Glomerular visceral epithelial cell (primary cell): ENCODE results near the gene CACNA1I.
"Not testable (repeated sequence)": the region's sequence is repeated elsewhere in the genome, so short reads cannot be mapped to it uniquely, and the experiment has no call there.

ENCODE experiments used
- DNase-seq: peaks from one replicate; pipeline ENCODE4 v3.0.0-alpha.2; 2016; ENCODE audit errors: extremely low spot score

Gene CACNA1I

DNA sequence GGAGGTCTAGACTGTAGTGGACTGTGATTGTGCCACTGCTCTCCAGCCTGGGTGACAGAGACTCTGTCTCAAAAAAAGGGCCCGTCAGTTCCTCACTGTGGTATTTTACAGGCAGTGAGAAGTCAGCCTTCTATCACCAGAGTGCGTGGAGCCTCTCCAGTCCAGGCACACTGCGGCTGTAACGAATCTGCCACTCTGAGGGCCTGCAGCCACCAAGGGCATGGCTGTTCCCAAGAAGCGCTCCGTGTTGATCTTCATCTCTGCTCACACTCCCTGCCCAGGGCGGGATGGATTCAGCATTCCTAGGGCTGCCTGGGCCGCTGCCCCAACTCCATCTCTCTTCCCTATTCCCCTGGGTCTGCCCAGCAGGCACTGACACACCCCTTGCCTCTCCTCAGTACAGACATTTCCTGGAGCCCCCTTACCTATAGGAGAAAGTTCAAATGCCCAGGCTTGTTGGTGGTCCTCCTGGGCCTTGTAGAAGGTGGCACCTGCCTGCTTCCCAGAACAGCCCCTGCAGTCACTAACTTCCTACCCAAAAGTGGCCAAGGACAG is 148.4 kb downstream of the CACNA1I start:
- no peak for DNase-seq

DNA sequence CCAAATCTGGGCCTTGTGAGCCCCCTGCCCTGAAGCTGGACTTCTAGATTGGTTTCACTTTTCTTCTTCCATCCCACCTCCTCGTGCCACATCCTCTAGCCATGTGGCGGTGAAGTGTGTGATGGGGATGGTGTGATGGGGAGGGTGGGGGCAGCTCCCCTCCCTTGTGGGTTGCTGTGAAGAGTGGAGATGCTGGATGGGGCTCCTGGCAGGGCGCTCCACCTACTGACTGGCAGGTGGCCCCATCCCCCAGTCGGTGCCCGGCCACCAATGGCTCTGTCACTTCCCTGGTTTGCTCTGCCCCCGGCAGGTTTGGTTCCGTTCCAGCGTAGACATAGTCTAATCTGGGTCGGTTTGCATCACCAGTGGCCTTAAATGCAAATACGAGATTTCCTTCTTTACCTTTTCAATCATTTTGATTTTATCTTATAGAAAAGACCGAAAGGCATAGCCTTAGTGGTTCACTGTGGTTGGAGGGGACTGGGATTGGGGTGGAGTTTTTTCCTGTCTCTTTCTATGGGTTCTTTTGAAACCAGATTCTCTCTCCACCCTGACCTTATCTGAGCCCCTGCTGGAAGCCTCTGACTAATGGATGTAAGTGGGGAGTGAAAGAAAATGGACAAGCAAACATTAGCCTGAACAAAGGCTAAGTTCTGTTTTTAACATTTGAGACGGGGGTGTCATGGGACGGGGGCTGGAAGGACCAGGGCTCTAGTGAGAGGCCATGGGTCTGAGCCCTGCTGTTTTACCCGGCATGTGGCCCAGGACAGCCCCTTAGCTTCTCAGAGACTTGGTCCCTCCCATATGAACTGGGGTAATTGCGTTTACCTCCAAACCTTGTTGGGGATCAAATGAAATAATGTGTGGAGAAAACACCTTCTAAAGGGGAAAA is 149.3 kb downstream of the CACNA1I start:
- no peak for DNase-seq

DNA sequence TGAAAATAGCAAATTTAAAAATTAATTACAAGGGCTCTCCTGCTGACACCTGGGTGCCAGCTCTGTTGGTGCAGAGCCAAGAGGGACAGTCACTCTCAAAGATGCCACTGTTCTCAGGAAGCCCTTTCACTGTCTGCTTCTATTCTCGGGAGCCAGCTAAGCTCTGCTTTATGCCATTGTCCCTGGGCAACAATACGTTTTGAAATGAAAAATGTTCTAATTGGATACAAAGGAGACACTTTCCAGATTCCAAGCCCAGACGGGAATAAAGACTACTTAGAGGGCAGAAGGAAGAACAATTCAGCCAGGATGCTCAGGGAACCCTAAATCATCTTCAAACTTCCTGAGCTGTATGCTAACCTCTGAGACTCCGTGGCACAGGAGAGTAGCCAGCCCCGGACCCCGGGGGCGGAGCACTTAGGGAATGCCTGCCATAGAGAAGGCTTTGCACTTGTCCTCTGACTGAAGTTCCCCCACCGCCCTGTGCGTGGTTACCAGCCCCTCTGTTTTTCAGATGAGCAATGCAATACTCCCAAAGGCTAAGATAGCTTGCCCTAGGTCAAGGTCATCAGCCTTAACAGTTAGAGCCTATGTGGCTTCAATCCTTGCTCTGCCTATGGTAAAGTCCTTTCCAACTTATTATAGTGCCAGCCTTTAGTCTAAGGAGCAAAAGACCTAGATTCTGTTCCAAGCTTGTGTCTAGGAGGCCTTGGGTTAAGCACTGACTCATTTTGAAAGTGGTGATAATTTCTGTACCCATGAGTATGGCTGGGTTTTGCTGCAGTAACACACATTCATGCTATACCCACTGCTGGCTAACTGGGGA is 150.9 kb downstream of the CACNA1I start:
- DNase-seq = no peak

DNA sequence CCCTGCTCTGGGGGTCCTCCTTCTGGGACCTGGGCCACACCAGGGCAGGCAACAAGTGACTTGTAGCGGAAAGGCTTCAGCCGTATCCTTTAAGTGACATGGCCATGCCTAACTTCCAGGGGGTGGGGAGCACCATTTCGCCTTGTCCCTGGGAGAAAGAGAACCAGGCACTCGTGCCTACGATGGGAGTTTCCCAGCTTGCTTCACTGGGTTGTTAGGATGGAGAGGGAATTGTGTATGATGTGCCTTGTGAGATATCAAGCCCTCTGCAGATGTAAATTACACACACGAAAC is 151.4 kb downstream of the CACNA1I start:
- DNase-seq = no peak

DNA sequence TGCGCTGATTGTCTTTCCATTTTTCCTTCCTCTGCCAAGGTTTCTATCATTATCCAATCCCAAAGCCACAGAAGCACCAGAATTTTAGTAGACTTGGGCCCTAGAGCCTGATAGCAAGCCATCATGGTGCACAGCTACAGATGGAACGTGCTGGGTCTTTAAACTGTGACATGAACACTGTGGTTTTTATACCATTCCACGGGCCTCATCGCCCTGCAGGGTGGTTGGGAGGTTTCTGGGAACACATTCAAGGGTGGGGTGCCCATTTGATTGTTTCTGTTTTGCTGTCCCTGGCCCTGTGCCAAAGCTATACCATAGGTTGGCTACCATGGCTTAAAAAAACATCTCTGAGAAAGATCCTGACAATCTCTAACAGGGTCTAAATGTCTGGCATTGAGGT is 151.9 kb downstream of the CACNA1I start:
- DNase-seq = no peak

DNA sequence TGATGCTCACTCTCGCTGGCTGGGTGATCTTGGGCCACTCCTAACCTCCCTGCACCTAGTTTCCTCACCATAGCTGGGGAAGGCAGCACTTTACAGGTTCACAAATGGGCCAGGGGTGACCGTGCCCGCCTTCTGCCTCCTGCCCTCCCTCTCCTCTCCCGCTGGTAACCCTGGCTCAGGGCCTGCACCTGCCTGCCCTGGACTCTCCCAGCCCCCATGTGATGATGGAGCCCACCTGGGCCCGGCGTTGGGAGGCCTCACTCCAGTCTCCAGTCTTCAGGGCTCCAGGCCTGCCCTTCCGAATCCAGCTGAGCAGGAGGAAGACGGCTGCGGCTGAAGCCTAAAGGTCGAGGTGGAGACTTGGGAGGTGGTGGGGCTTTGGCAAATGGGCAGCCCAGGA is 152.9 kb downstream of the CACNA1I start:
- DNase-seq = no peak

DNA sequence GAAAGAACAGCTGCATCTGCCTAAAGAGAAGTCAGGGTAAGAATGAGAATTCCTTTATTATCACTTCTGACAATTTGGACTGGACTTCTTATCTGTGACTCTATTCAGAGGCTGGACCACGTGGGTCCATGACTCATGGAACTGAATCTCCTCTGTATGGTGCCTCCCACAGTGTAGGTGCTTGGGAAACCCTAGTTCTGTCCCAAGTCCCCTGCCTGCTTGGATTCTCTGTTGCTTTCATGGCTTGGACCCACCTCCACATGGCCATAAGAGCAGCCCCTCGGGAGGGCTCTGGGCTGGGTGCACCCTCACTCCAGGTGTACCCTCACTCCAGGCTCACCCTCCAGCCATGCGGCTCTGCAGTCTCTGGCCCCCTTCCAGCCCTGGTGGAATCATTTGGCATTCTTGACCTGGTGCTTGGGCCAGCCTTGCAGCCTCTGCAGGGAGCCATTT is 153.4 kb downstream of the CACNA1I start:
- DNase-seq = no peak

DNA sequence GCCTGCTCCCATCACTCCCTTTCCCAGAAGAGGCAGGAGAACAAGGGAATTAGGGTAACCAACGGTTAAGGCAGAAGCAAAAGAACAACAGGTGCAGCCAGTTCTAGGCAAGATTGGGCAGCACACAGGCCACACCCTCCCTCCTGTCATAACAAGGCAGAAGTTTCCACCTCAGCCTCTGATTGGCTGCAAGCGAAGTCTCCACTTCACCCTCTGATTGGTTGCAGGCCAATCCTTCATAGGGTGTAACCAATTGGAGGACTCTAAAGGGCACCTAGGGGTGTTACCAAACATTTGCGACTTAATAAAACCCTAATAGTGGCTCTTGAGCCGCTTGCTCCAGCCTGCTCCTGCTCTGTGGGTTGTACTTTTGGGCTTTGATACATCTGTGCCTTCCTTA is 153.8 kb downstream of the CACNA1I start:
- no peak for DNase-seq

DNA sequence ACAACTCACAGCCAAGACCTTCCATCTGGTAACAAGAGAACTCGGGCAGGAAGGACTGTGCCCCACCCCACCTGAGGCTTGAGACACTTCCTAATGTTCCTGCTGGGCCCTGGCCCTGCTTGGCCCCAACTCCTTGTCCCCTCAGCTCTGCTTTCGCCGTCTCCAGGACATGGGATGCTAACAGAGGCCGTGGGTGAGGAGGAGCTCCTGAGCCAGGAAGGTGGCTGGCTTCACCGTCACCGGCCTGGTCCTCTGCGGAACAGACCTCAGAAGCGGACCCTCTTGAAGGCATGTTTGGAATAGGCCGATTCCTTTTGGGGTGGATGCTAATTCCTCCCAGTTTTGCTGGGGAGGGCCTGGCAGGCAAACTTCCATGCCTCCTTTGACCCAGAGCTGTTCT is 154.3 kb downstream of the CACNA1I start:
- no peak for DNase-seq

DNA sequence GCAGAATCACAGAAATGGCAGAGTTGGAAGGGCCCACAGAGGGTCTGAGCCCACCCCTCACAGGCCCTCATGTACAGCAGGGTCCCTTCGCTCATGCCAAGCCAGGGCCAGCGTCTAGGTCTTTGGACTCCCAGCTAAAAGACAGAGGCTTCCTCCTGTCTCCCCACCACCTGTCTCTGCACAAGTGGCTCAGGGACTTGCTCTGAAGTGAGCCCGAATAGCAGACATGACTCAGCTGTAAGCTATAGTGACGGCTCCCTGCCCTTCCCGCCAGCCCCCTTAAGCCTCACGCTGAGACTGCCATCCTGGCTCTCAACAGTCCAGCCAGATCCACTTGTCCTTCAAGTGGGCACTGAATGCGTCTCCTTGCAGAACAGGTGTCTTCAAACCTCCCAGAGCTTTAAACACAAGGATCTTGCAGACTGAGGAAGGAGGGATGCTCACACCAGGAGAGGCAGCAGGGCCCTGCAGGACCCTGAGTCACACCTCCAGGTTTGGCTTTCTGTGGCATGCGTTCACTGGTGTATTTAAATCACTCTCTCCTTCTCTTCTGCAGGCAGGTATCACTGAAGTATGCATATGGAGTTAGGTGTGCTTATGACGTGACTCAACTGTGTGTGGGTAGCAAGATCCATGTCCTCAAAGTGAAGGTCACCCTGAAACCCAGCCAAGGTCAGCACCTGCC is 154.9 kb downstream of the CACNA1I start:
- DNase-seq = no peak

DNA sequence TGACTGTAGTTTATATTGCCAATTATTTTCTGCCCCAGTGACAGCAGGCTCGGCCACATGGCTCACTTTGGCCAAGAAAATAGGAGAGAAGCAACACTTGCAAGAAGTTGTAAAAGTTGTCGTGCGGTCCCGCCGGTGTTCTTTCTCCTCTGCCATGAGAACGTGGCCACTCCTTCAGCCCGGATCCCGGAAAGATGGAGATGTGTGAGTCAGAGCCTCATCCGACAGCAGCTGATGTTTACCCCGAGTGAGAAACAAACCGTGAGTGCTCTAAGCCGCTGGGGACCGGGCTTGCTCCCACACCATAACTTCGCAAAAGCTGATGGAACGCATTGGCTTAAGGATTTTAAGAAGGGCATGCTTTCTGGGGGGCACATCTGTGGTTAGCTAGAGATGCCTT is 157.0 kb downstream of the CACNA1I start:
- DNase-seq = no peak

DNA sequence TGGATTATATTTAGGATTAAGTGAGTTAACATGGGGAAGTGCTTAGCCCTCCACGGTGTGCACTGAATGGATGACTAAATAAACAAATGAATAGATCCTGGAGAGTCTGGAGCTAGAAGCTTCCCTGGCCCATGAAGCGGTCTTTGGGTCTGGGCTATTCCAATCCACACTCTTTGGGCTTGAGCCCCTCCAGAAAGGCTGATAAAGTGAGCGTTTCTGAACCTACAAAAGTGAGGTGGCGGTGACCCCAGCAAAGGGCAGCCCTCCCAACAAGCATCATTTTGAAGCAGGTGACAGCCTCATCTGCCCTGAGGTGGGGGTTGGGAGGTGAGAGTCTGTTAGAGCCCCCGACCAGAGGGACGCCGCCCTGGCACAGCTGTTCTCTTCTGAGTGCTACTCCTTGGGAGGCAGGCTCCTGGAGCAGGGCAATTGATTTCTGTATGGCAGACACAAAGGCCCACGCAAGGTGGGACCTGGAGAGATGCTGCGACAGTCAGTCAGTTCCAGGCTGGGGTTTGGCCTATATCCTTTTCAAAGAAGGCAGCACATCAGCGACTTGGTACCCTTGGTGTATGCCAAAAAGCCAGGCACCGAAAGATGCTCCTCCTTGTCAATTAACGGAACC is 157.8 kb downstream of the CACNA1I start:
- DNase-seq = no peak

DNA sequence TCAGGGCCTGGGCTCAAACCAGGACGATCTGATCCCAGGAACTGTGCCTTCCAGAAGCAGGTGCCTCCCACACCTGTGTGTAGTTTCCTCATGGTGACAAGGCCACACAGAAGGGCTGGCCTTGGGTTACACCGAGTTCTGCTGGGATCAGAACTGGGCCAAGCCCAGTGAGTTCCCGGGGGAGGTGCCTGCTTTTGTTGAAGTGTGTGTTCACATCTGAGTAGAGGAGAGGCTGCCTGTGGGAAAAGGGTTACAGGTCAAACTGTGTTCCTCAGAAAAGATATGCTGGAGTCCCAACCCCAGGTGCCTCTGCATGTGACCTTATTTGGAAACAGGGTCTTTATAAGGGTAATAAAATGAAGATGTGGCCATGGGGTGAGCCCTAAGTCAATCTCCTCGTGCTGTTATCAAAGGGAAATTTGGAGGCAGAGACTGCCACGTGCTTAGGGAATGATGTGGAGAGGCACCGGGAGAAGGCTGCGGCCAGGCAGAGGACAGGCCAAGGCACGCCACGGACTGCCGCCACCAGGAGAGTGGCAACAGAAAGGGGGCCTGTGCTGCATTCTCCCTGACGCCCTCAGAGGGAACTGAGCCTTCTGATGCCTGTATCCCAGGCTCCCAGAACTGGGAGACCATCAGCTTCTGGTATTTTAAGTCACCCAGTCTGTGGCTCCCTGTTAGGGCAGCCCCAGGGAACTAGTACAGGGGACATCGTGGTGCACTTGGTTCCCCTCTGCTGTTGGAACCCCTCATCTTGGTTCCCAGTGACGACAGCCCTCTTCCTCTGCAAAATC is 158.8 kb downstream of the CACNA1I start:
- no peak for DNase-seq

DNA sequence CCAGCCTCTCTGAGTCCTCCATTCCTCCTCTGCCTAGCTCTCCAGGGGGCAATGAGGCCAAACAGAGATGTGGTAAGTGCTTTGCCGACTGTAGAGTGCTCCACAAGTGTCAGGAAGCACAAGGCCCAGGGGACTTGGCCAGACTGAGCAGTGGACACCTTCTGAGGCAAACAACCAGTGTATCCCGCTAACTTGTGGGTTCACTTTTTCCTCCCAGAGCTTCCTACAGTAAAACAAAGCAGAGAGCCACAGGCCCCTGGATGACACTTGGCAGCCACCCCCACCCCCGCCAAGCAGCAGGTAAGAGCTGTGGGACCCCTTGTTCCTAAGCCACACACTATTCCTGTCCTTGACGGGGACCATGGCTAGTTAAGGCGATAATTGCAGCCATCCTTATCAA is 160.9 kb downstream of the CACNA1I start:
- no peak for DNase-seq

DNA sequence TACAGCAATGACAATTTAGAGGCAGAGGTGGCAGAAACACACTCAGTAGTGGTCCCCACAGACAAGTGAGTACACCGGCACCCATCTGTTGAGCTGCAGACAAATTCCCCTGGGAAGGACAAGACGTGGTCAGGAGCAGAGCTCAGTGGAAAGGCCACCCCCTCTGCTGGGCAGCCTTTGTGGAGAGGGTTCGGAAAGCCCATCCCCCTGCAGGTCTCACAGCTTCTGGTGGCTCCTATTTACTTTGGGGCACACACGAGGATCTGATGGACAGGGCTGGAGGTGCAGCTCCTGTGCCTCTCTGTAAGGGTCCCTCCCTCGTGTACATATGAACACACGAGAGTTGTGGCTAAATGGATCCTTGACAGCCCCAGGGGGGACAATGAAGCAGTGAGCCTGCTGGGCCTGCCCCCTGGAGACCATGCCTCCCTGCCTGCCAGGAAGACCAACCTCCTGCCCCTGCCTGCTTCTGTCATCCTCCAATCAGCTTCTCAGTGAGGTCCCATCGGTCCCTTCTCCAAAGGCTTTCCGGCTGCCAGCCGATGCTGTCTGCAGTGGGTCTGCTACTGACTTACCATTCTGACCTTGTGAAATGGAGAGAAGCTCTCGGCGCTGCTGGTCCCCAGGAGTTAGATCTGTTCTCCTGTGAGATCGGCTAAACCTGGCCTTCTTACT is 161.5 kb downstream of the CACNA1I start:
- no peak for DNase-seq

DNA sequence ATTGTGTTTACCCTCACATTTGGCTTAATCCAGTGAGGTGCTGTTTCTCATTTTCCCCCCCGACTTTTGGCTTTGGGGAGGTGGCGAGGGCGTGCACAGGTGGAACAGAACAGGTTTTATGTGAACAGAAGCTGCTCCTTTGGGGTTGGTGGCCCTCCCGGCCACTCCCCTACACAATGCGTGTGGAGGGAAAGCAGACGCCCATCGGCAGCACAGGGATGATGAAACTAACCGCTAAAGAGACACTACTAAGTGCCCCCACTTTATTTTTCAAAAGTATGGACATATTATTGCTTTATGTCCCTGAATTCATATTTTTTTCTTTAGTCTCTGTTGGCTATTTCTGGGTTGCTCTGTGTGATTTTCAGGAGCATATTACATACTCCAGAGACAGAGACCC is 162.1 kb downstream of the CACNA1I start:
- no peak for DNase-seq

DNA sequence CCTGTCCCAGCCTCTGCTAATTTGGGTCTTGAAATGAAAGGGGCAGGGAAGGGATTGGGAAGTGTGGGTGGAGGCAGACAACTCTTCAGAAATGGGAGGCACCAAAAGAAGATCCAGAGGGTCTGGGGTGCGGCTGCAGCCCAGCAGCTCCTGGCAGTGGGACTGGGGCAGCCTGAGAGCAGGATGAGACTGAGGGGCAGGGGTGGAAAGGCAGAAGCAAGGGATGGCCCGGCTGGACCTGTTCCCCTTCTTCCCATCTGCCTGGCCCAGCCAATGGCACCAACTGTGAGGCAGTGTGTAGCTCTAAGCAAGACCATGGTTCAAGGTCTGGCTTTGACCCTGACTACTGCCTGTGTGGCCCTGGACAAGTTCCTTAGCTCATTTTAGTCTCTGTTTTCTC is 162.6 kb downstream of the CACNA1I start:
- DNase-seq = no peak

DNA sequence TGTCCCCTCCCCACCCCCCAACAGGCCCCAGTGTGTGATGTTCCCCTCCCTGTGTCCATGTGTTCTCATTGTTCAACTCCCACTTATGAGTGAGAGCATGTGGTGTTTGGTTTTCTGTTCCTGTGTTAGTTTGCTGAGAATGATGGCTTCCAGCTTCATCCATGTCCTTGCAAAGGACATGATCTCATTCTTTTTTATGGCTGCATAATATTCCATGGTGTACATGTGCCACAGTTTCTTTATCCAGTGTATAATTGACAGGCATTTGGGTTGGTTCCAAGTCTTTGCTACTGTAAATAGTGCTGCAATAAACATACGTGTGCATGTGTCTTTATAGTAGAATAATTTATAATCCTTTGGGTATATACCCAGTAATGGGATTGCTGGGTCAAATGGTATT is 163.5 kb downstream of the CACNA1I start:
- not testable (repeated sequence) for DNase-seq

DNA sequence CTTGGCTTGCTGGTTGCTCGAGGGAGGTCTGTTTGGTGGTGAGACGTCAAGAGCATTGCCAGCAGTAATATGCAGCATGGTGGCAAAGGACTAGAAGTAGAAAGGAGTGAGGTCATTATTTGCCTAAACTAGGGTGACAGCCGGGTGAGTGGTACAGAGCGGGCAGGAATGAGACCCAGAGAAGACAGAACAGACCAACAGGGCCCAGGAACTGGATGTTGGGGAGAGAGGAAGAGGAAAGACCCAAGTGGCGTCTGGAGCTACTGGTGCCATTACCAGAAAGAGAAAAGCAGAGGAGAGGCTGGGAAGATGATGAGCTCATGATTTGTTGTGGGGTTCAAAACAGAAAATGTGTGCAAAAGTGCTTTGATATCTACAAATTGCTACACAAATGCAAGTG is 164.3 kb downstream of the CACNA1I start:
- no peak for DNase-seq

DNA sequence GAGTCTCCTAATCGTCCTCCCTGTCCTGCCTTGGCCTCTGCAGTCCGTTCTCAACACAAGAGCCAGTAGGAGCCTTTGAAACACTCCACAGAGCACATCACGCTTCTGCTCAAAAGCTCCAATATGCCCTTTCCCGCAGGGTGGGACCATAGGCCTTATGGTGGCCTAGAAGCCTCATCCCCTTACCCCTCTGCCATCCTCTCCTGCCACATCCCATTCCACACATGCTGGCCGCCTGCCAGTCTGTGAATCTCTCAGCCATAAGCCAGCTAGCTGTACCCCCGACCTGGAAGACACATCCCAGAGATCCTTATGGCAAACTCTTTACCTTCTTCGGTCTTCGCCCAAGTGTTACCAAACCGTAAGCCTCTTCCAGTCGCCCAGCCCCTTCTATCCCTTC is 165.2 kb downstream of the CACNA1I start:
- no peak for DNase-seq
